ENCODE results near the gene C12orf76. TPM values are rescaled to one million over a fixed set of nuclear protein-coding genes. Genes with fewer than 3 reads are reported as not detected.

Gene C12orf76
- total and polyA plus RNA-seq, 4 donors: 15.4 to 30.5 (median 23.9) TPM

- 89 to 90% methylated on average over 7 of the region's 7 CpGs for WGBS, 2 donors
- Histone ChIP-seq H3K4me3 (no peak overlapping the region), H3K27ac (ENCODE audit: low read depth in 1 of 2, low read length in 1 of 2) (no peak overlapping the region), H3K4me1 (ENCODE audit: control insufficient read depth in 5 of 5, insufficient read depth in 5 of 5, low read length in 5 of 5) (no peaks in the 10 kb centered on the region), H3K9me3 (ENCODE audit: control insufficient read depth in 4 of 4, insufficient read depth in 3 of 4, low read length in 3 of 4) (no peaks in the 10 kb centered on the region), H3K36me3 (ENCODE audit: control insufficient read depth in 4 of 4, insufficient read depth in 4 of 4, low read length in 4 of 4) (no peaks in the 10 kb centered on the region), H3K27me3 (ENCODE audit: control insufficient read depth in 3 of 3, insufficient read depth in 3 of 3, low read length in 2 of 3) (no peaks in the 10 kb centered on the region), H3K9ac (ENCODE audit: insufficient read depth in 1 of 2, low read length in 2 of 2) (no peak overlapping the region)
- DNase-seq (no peak), ATAC-seq (ENCODE audit: insufficient read depth, low FRiP score) (no peak)
- no peak for TF ChIP-seq CTCF (IDR thresholded peaks at IDR 0.05; ENCODE audit: control extremely low read depth, extremely low read depth)
These were observed 19.2 kb upstream of the C12orf76 start for GRCh38 chr12:110067531-110067930.

GRCh38 chr12:110065540-110065939, 17.2 kb upstream of the C12orf76 start:
- H3K4me1 ChIP-seq (ENCODE audit: control insufficient read depth in 5 of 5, insufficient read depth in 5 of 5, low read length in 5 of 5): no peaks in the 10 kb centered on the region
- WGBS, 2 donors: 79 to 84% methylated on average over 2 of the region's 2 CpGs
- ATAC-seq (ENCODE audit: insufficient read depth, low FRiP score) (no peak), DNase-seq (no peak)
- no peaks in the 10 kb centered on the region for H3K27me3 ChIP-seq (ENCODE audit: control insufficient read depth in 3 of 3, insufficient read depth in 3 of 3, low read length in 2 of 3)
- no peak overlapping the region for H3K9ac ChIP-seq (ENCODE audit: insufficient read depth in 1 of 2, low read length in 2 of 2)
- H3K4me3 ChIP-seq: no peak overlapping the region
- H3K9me3 ChIP-seq (ENCODE audit: control insufficient read depth in 4 of 4, insufficient read depth in 3 of 4, low read length in 3 of 4): no peaks in the 10 kb centered on the region
- H3K27ac ChIP-seq (ENCODE audit: low read depth in 1 of 2, low read length in 1 of 2): no peak overlapping the region
- no peaks in the 10 kb centered on the region for H3K36me3 ChIP-seq (ENCODE audit: control insufficient read depth in 4 of 4, insufficient read depth in 4 of 4, low read length in 4 of 4)
- TF ChIP-seq CTCF (IDR thresholded peaks at IDR 0.05; ENCODE audit: control extremely low read depth, extremely low read depth): no peak

- no peak overlapping the region for H3K9ac ChIP-seq (ENCODE audit: insufficient read depth in 1 of 2, low read length in 2 of 2)
- H3K4me1 ChIP-seq (ENCODE audit: control insufficient read depth in 5 of 5, insufficient read depth in 5 of 5, low read length in 5 of 5): no peaks in the 10 kb centered on the region
- 87 to 93% methylated on average over 2 of the region's 2 CpGs for WGBS, 2 donors
- H3K27me3 ChIP-seq (ENCODE audit: control insufficient read depth in 3 of 3, insufficient read depth in 3 of 3, low read length in 2 of 3): no peaks in the 10 kb centered on the region
- no peak overlapping the region for H3K4me3 ChIP-seq
- H3K36me3 ChIP-seq (ENCODE audit: control insufficient read depth in 4 of 4, insufficient read depth in 4 of 4, low read length in 4 of 4): no peaks in the 10 kb centered on the region
- no peaks in the 10 kb centered on the region for H3K9me3 ChIP-seq (ENCODE audit: control insufficient read depth in 4 of 4, insufficient read depth in 3 of 4, low read length in 3 of 4)
- TF ChIP-seq CTCF (IDR thresholded peaks at IDR 0.05; ENCODE audit: control extremely low read depth, extremely low read depth): no peak
- no peak overlapping the region for H3K27ac ChIP-seq (ENCODE audit: low read depth in 1 of 2, low read length in 1 of 2)
- ATAC-seq (ENCODE audit: insufficient read depth, low FRiP score) (no peak), DNase-seq (no peak)
These were observed 13.9 kb upstream of the C12orf76 start for GRCh38 chr12:110062241-110062640.

GRCh38 chr12:110059651-110060000, 11.3 kb upstream of the C12orf76 start:
- Histone ChIP-seq H3K4me3 (no peak overlapping the region), H3K27ac (ENCODE audit: low read depth in 1 of 2, low read length in 1 of 2) (no peak overlapping the region), H3K4me1 (ENCODE audit: control insufficient read depth in 5 of 5, insufficient read depth in 5 of 5, low read length in 5 of 5) (no peaks in the 10 kb centered on the region), H3K27me3 (ENCODE audit: control insufficient read depth in 3 of 3, insufficient read depth in 3 of 3, low read length in 2 of 3) (no peaks in the 10 kb centered on the region), H3K36me3 (ENCODE audit: control insufficient read depth in 4 of 4, insufficient read depth in 4 of 4, low read length in 4 of 4) (no peaks in the 10 kb centered on the region), H3K9me3 (ENCODE audit: control insufficient read depth in 4 of 4, insufficient read depth in 3 of 4, low read length in 3 of 4) (no peaks in the 10 kb centered on the region), H3K9ac (ENCODE audit: insufficient read depth in 1 of 2, low read length in 2 of 2) (no peak overlapping the region)
- DNase-seq: no peak
- WGBS, 2 donors: 71 to 75% methylated on average over 2 of the region's 2 CpGs
- no peak for TF ChIP-seq CTCF (IDR thresholded peaks at IDR 0.05; ENCODE audit: control extremely low read depth, extremely low read depth)
- ATAC-seq (ENCODE audit: insufficient read depth, low FRiP score): no peak

All from lung (tissue), 12 donors.